GM12878 (cell line): ENCODE results near the gene EDEM3. TPM values are rescaled to one million over a fixed set of nuclear protein-coding genes. Genes with fewer than 3 reads are reported as not detected.

Experiments used
- EZH2 ChIP-seq: IDR thresholded peaks from 2 replicates; pipeline ENCODE4 v1.6.1; 2012; ENCODE audit warnings: low read depth, mild to moderate bottlenecking, control low read depth, inconsistent platforms, low read length, borderline replicate concordance; ENCODE audit not compliant: control insufficient read depth
- GABPA ChIP-seq: IDR thresholded peaks from 2 replicates; pipeline ENCODE4 v1.6.1; 2014; ENCODE audit warnings: antibody characterized with exemption, low read depth, mild to moderate bottlenecking, inconsistent platforms
- HCFC1 ChIP-seq: fragments of 150-350 bp; IDR thresholded peaks from 2 replicates; pipeline ENCODE4 v1.6.1; 2014; ENCODE audit warnings: low read length
- IKZF1 ChIP-seq: fragments of 450-650 bp; conservative IDR thresholded peaks from 2 replicates; pipeline ENCODE4 v1.6.1; 2017; ENCODE audit warnings: antibody characterized with exemption, mild to moderate bottlenecking
- KLF5 ChIP-seq: fragments of 450-650 bp; IDR thresholded peaks from 2 replicates; pipeline ENCODE4 v1.6.1; 2014; ENCODE audit warnings: mild to moderate bottlenecking; ENCODE audit not compliant: partially characterized antibody
- NFYB ChIP-seq: IDR thresholded peaks from 2 replicates; pipeline ENCODE4 v1.6.1; 2011; ENCODE audit warnings: low read depth, mild to moderate bottlenecking, low read length, improper control_type of control experiment, moderate library complexity; ENCODE audit not compliant: insufficient read depth
- POLR2AphosphoS5 ChIP-seq: IDR thresholded peaks from 2 replicates; pipeline ENCODE4 v1.6.1; 2011; ENCODE audit warnings: mild to moderate bottlenecking, low read length, inconsistent platforms
- RAD21 ChIP-seq: IDR thresholded peaks from 2 replicates; pipeline ENCODE4 v1.6.1; 2011; ENCODE audit warnings: mild to moderate bottlenecking, low read depth, low read length, moderate library complexity; ENCODE audit not compliant: insufficient read depth
- RFX5 ChIP-seq: IDR thresholded peaks from 2 replicates; pipeline ENCODE4 v1.6.1; 2011; ENCODE audit warnings: low read depth, low read length, improper control_type of control experiment
- STAT1 ChIP-seq: fragments of 450-650 bp; conservative IDR thresholded peaks from 2 replicates; pipeline ENCODE4 v1.6.1; 2014; ENCODE audit warnings: antibody characterized with exemption, mild to moderate bottlenecking
- STAT3 ChIP-seq: IDR thresholded peaks from 2 replicates; pipeline ENCODE4 v1.6.1; 2011; ENCODE audit warnings: low read depth, low read length, improper control_type of control experiment
- ZNF274 ChIP-seq: IDR thresholded peaks from one replicate; pipeline ENCODE4 v1.8.0; 2011; ENCODE audit not compliant: insufficient read length, insufficient read depth
- ZNF384 ChIP-seq: IDR thresholded peaks from 2 replicates; pipeline ENCODE4 v1.6.1; 2012; ENCODE audit warnings: low read depth, mild to moderate bottlenecking, low read length, improper control_type of control experiment, borderline replicate concordance
- polyA plus RNA-seq, 11 experiments: library from polyadenylated mRNA; depleted of rRNA in 4 of 11; unstranded in 6 of 11; stranded (reverse) in 5 of 11; fragments of >200 nt; fragmentation: Nextera tagmentation in 4 of 11; fragmentation: Illumina TruSeq in 1 of 11; extraction: Ambion mirVana in 4 of 11; extraction: Trizol in 1 of 11; gene quantifications; 1 replicate in 1 of 11; 2 replicates in 10 of 11; pipeline versions ENCODE4 v1.2.1 to v1.2.3, GENCODE V29; 2011 to 2016; ENCODE audit warnings: inconsistent platforms in 2 of 11, missing spikeins in 2 of 11, low read depth in 1 of 11
- total RNA-seq, 4 experiments: library from RNA; depleted of rRNA in 3 of 4; stranded (reverse); fragments of >200 nt in 3 of 4; fragmentation: Illumina TruSeq in 1 of 4; extraction: Trizol in 1 of 4; gene quantifications; 2 replicates each; pipeline versions ENCODE4 v1.2.1 to v1.2.3, GENCODE V29; 2013 to 2021
- TF ChIP-seq, protein P1 (sequence below): fragments of 450-650 bp; IDR thresholded peaks from 2 replicates; pipeline ENCODE4 v1.6.1; 2017; ENCODE audit warnings: mild to moderate bottlenecking
- TF ChIP-seq, protein P2 (sequence below): IDR thresholded peaks from 2 replicates; pipeline ENCODE4 v1.6.1; 2011; ENCODE audit warnings: low read depth, mild to moderate bottlenecking, low read length, moderate library complexity, borderline replicate concordance; ENCODE audit errors: extremely low read depth
- TF ChIP-seq, protein P3 (sequence below): fragments of 450-650 bp; IDR thresholded peaks from 2 replicates; pipeline ENCODE4 v1.6.1; 2017; ENCODE audit warnings: low read depth, mild to moderate bottlenecking, moderate library complexity
- TF ChIP-seq, protein P4 (sequence below): fragments of 450-650 bp; IDR thresholded peaks from 2 replicates; pipeline ENCODE4 v1.6.1; 2018; ENCODE audit warnings: mild to moderate bottlenecking, low read depth, moderate library complexity; ENCODE audit not compliant: partially characterized antibody
- TF ChIP-seq, protein P5 (sequence below): fragments of 450-650 bp; IDR thresholded peaks from 2 replicates; pipeline ENCODE4 v1.6.1; 2017; ENCODE audit warnings: mild to moderate bottlenecking, moderate library complexity

The EDEM3 gene
- total and polyA plus RNA-seq, 10 of the 15 experiments (the other 5 are each of a cell fraction or from before 2014, with no cell fraction given) = 6.4 to 19.3 (median 14.3) TPM

DNA sequence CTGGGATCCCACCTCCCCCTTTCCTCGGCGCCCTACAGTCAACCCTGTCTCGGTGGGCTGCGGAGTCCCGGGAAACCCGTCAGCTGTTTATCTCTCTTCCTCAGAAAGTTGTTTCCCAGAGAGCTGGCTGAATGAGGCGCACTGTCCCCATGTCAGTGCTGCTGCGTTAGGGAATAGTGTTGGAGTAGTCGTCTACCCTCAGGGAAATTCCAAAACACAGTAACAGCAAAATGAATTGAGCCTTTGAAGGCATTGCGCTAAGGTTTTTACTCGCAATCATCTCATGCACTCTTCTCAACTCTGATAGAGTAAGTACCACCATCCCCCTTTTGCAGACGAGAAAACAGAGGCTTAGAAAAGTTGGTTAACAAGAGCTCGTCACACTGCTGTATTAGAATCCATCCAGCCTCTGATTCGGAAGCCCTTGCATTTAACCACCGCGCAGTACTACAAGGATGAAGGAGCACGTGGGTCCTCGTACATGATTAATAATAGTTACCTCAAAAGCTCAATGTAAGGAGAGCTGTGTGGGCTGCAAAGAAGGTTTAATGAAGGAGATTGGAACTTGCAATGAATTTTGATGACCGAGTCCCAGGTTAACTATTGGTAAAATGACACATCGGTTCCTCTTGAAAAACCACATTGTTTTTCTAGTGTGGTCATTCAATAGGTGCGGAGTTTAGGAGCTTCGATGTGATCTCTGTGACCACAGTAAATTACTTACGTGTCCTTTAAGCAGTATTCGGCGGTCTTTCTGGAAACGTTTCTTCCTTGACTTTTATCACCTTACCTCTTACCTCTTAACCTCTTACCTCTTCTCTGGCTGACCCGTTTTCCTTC is 788 bp upstream of the EDEM3 start (continued):
- TF ChIP-seq, protein P1, sequence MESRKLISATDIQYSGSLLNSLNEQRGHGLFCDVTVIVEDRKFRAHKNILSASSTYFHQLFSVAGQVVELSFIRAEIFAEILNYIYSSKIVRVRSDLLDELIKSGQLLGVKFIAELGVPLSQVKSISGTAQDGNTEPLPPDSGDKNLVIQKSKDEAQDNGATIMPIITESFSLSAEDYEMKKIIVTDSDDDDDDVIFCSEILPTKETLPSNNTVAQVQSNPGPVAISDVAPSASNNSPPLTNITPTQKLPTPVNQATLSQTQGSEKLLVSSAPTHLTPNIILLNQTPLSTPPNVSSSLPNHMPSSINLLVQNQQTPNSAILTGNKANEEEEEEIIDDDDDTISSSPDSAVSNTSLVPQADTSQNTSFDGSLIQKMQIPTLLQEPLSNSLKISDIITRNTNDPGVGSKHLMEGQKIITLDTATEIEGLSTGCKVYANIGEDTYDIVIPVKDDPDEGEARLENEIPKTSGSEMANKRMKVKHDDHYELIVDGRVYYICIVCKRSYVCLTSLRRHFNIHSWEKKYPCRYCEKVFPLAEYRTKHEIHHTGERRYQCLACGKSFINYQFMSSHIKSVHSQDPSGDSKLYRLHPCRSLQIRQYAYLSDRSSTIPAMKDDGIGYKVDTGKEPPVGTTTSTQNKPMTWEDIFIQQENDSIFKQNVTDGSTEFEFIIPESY = no peak
- TF ChIP-seq GABPA = no peak
- no peak for TF ChIP-seq RAD21
- TF ChIP-seq IKZF1 = peak; percentile 48
- TF ChIP-seq, protein P2, sequence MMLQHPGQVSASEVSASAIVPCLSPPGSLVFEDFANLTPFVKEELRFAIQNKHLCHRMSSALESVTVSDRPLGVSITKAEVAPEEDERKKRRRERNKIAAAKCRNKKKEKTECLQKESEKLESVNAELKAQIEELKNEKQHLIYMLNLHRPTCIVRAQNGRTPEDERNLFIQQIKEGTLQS = no peak
- TF ChIP-seq, protein P3, sequence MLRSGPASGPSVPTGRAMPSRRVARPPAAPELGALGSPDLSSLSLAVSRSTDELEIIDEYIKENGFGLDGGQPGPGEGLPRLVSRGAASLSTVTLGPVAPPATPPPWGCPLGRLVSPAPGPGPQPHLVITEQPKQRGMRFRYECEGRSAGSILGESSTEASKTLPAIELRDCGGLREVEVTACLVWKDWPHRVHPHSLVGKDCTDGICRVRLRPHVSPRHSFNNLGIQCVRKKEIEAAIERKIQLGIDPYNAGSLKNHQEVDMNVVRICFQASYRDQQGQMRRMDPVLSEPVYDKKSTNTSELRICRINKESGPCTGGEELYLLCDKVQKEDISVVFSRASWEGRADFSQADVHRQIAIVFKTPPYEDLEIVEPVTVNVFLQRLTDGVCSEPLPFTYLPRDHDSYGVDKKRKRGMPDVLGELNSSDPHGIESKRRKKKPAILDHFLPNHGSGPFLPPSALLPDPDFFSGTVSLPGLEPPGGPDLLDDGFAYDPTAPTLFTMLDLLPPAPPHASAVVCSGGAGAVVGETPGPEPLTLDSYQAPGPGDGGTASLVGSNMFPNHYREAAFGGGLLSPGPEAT = peak; percentile 83
- TF ChIP-seq ZNF384 = no peak
- TF ChIP-seq ZNF274 = no peak
- TF ChIP-seq STAT1 = no peak; the same call in 1 of the 2 replicates
- no peak for TF ChIP-seq NFYB
- TF ChIP-seq KLF5 = no peak
- no peak for TF ChIP-seq HCFC1
- TF ChIP-seq, protein P4, sequence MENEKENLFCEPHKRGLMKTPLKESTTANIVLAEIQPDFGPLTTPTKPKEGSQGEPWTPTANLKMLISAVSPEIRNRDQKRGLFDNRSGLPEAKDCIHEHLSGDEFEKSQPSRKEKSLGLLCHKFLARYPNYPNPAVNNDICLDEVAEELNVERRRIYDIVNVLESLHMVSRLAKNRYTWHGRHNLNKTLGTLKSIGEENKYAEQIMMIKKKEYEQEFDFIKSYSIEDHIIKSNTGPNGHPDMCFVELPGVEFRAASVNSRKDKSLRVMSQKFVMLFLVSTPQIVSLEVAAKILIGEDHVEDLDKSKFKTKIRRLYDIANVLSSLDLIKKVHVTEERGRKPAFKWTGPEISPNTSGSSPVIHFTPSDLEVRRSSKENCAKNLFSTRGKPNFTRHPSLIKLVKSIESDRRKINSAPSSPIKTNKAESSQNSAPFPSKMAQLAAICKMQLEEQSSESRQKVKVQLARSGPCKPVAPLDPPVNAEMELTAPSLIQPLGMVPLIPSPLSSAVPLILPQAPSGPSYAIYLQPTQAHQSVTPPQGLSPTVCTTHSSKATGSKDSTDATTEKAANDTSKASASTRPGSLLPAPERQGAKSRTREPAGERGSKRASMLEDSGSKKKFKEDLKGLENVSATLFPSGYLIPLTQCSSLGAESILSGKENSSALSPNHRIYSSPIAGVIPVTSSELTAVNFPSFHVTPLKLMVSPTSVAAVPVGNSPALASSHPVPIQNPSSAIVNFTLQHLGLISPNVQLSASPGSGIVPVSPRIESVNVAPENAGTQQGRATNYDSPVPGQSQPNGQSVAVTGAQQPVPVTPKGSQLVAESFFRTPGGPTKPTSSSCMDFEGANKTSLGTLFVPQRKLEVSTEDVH = no peak
- TF ChIP-seq RFX5 = no peak
- TF ChIP-seq EZH2 = no peak
- TF ChIP-seq POLR2AphosphoS5 = no peak
- TF ChIP-seq STAT3 = no peak
- TF ChIP-seq, protein P5, sequence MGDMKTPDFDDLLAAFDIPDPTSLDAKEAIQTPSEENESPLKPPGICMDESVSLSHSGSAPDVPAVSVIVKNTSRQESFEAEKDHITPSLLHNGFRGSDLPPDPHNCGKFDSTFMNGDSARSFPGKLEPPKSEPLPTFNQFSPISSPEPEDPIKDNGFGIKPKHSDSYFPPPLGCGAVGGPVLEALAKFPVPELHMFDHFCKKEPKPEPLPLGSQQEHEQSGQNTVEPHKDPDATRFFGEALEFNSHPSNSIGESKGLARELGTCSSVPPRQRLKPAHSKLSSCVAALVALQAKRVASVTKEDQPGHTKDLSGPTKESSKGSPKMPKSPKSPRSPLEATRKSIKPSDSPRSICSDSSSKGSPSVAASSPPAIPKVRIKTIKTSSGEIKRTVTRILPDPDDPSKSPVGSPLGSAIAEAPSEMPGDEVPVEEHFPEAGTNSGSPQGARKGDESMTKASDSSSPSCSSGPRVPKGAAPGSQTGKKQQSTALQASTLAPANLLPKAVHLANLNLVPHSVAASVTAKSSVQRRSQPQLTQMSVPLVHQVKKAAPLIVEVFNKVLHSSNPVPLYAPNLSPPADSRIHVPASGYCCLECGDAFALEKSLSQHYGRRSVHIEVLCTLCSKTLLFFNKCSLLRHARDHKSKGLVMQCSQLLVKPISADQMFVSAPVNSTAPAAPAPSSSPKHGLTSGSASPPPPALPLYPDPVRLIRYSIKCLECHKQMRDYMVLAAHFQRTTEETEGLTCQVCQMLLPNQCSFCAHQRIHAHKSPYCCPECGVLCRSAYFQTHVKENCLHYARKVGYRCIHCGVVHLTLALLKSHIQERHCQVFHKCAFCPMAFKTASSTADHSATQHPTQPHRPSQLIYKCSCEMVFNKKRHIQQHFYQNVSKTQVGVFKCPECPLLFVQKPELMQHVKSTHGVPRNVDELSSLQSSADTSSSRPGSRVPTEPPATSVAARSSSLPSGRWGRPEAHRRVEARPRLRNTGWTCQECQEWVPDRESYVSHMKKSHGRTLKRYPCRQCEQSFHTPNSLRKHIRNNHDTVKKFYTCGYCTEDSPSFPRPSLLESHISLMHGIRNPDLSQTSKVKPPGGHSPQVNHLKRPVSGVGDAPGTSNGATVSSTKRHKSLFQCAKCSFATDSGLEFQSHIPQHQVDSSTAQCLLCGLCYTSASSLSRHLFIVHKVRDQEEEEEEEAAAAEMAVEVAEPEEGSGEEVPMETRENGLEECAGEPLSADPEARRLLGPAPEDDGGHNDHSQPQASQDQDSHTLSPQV = no peak
